Activated gamma-delta T cell treated with Interleukin-2 at 50 U/mL for 16 hours (primary cell): ENCODE measurements around the gene ZNF546.
"Not testable (repeated sequence)": the region's sequence is repeated elsewhere in the genome, so short reads cannot be mapped to it uniquely, and the experiment has no call there.

Source experiments
- DNase-seq: peaks from one replicate; pipeline ENCODE4 v3.0.0-alpha.2; 2020

The ZNF546 gene

DNA sequence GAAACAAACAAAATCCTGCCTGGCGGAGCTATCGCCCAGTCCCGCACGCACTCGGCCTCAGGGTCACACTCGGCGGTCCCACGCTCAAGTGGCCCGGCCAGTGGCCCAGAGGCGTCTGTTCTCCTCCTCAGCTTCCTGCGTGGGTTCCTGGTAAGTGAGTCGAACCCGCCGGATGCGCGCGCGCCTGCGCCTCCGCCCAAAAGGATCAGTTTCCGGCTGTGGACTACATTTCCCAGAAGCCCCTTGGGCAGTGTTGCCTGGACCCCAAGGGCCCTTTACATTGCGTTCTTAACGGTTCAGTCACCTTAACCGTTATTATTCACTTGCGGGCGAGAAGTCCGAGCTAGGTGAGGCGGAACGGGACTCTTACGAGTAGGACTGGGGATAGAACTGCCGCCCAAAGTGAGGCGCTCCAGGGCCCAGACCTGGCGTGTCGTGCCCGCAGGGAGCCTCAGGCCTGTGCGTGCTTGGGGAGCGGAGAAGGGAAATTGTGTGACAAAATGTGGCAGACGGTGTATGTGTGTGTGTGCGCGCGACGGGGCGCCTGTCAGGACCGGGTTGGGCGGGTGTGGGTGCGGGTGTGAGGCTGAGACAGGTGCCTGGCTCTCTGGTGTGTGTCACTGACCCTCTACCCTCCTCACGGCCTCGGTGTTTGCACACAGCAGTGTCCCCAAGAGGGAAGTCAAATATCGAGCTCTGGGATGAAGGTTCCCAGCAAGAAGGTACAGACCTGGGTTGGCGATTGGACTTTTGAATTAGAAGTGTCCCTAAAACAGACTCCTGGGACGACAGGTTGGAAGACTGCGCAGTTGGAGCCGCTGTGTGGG lies at the start of gene ZNF546:
Gene ZNF546, plus strand, starts transcription at position 250 of the 827 bp plus-strand sequence. CDS start 1,267 bp downstream, outside the sequence.
- peak; percentile 87 for DNase-seq

DNA sequence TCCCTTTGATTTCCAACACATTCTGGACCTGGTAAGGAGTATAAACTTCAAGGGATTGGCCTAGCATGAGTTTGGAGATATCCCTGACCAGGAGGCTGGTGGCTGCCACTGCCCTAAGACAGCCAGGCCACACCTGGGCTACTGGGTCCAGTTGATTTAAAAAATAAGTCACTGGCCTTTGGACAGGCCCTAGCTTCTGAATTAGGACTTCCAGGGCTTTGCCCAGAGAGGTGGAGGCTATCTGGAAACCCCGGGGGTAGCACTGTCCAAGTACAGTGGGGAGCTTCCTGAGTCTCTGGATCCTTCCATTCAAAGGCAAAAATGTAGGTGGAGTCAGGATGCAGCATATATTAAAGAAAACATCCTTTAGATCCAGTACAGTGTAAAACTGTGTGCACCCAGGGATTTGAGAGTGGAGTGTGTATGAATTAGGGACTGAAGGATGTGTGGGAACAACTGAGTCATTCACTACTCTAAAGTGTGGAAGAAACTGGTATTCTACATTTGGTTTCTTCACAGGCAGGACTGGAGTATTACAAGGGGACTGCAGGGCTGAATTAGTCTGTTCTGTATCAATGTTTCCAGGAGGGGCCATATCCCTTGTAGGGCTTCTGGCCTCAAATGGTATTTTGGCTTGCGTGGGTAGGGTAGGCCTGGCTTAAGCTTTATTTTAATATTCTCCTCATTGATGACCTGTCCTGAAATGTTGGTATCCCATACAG lies 47.7 kb upstream of the ZNF546 start:
- DNase-seq: no peak

DNA sequence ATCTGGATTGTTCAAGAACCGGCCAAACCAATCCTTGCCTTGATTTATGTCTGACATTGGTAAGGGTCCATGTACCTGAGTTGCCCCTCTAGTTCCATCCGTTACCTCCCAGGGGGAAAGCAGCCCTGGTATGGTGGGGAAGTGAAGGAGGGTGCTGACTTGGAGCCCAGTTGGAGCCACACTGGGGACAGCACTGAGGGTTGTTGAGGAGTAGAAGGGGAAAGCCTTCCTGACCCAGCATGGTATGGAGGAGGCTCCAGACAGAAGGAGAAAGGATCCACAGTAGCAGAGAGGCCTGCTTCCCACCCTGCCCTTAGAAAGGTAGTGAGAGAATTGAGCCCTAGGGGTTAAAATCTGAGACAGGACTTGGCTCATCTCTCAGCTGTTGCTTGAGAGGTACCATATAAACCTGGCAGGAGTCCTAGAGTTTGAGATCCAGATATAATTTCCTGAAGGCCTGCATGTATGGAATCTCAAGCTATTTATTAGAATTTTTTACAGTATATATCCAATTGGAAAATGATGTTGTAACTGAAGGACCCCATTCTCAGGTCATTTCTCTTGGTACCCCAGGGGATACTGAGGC lies 45.7 kb upstream of the ZNF546 start:
- no peak for DNase-seq

DNA sequence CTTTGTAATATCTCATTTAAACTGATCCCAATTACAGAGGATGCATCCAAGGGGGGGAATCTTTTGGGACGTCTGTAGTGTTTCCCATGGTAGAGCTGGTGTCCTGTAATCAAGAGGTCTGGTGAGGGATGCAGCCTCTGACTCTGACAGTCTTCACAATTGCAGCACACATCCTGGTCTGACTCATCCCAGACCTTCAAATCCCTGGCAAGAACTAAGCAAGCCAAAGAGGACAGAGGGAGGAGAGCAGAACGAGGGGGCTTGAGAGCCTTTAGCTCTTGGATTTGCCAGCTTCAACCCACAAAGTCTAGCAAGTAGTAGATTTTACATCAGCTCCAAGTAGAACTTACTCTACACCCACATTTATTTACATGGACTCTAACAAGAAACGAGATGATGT lies 45.2 kb upstream of the ZNF546 start:
- no peak for DNase-seq

DNA sequence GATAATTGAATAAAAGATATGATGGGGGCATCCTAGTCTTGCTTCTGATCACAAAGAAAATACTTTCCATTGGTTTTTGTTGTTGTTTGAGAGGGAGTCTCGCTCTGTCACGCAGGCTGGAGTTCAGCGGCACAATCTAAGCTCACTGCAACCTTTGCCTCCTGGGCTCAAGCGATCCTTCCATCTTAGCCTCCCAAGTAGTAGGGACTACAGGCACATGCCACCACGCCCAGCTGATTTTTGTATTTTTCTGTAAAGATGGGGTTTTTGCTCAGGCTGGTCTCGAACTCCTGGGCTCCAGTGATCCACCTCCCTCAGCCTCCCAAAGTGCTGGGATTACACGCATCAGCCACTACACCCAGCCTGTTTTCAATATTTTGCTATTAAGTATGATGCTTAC lies 42.9 kb upstream of the ZNF546 start:
- no peak for DNase-seq

DNA sequence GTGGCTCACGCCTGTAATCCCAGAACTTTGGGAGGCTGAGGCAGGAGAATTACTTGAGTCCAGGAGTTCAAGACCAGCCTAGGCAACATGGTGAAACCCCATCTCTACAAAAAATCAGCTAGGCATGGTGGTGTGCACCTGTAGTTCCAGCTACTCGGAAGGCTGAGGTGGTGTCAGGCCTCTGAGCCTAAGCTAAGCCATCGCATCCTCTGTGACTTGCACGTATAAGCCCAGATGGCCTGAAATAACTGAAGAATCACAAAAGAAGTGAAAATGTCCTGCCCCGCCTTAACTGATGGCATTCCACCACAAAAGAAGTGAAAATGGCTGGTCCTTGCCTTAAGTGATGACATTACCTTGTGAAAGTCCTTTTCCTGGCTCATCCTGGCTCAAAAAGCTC lies 39.0 kb upstream of the ZNF546 start:
- DNase-seq: not testable (repeated sequence)

DNA sequence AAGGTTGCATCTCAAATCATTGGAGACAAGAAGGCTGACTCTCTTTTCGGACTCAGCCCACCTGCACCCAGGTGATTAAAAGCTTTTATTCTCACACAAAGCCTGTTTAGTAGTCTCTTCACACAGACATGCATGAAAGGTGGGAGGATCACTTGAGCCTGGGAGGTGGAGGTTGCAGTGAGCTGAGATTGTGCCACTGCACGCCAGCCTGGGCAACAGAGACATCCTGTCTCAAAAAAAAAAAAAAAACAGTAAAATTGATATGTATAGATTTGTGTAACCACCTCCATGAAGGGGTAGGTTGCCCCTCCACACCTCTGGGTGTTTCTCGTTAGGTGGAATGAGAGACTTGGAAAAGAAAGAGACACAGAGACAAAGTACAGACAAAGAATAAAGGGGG lies 37.9 kb upstream of the ZNF546 start:
- peak; percentile 21 for DNase-seq

DNA sequence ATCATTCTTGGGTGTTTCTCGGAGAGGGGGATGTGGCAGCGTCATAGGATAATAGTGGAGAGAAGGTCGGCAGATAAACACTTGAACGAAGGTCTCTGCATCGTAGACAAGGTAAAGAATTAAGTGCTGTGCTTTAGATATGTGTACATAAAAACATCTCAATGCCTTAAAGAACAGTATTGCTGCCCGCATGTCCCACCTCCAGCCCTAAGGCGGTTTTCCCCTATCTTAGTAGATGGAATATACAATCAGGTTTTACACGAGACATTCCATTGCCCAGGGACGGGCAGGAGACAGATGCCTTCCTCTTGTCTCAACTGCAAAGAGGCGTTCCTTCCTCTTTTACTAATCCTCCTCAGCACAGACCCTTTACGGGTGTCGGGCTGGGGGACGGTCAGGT lies 37.5 kb upstream of the ZNF546 start:
- DNase-seq: not testable (repeated sequence)

DNA sequence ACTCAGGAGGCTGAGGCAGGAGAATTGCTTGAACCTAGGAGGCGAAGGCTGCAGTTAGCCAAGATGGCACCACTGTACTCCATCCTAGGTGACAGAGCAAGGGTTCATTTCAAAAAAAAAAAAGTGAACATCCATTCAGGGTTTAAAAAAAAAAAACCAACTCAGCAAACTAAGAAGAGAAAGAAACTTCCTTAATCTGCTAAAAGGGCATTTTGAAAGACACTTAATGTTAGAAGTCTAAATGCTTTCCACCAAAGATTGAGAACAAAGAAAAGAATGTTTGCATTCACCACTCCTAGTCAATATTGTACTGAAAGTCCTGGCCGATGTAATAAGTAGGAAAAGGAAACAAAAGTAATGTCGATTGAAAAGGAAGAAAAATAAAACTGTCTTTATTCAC lies 33.0 kb upstream of the ZNF546 start:
- no peak for DNase-seq

DNA sequence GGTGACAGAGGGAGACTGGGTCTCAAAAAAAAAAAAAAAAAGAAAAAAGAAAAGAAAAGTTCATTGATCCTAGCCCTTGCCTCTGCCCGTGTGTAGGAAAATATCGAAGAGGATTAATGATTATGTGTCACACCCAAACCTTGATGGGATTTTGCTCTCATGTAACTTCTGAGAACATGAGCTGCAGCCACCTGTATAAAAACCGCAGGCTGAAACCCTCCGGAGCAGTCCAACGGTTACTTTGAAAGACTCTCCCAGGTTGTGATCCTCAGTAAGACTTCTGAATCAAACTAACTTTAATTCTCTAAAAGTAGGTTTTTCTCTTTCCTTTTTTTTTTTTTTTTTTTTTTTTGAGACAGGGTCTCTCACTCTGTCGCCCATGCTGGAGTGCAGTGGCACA lies 30.2 kb upstream of the ZNF546 start:
- no peak for DNase-seq

DNA sequence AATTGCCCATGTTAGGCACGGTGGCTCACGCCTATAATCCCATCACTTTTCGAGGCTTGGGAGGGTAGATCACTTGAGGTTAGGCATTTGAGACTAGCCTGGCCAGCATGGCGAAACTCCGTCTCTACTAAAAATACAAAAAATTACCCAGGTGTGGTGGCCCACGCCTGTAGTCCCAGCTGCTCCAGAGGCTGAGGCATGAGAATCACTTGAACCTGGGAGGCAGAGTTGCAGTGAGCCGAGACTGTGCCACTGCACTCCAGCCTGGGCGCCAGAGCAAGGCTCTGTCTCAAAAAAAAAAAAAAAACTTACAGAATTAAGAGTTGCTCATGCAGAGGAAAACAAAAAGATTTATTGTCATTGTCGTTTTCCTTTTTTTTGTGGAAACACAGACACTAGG lies 29.3 kb upstream of the ZNF546 start:
- DNase-seq: no peak

DNA sequence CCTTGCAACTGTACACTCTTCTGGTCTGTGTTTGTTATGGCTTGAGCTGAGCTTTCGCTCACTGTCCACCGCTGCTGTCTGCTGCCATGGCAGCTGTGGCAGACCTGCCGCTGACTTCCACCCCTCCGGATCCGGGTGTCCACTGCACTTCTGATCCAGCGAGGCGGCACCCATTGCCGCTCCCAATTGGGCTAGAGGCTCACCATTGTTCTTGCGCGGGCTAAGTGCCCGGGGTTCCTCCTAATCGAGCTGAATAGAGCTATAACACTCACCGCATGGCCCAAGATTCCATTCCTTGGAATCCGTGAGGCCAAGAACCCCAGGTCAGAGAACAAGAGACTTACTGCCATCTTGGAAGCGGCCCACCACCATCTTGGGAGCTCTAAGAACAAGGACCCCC lies 28.1 kb upstream of the ZNF546 start:
- DNase-seq: no peak

DNA sequence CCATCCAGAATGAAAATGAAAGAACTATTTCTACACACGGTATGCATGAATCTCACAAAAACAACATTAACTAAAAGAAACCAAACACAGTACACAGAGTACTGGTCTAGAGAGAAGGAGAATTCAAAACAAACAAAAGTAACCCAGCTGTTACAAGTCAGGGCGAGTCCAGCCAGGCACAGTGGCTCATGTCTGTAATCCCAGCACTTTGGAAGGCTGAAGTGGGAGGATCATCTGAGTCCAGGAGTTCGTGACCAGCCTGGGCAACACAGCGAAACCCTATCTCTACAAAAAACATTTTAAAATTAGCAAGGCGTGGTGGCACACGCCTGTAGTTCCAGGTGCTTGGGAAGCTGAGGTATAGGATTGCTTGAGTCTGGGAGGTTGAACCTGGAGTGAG lies 27.6 kb upstream of the ZNF546 start:
- no peak for DNase-seq

DNA sequence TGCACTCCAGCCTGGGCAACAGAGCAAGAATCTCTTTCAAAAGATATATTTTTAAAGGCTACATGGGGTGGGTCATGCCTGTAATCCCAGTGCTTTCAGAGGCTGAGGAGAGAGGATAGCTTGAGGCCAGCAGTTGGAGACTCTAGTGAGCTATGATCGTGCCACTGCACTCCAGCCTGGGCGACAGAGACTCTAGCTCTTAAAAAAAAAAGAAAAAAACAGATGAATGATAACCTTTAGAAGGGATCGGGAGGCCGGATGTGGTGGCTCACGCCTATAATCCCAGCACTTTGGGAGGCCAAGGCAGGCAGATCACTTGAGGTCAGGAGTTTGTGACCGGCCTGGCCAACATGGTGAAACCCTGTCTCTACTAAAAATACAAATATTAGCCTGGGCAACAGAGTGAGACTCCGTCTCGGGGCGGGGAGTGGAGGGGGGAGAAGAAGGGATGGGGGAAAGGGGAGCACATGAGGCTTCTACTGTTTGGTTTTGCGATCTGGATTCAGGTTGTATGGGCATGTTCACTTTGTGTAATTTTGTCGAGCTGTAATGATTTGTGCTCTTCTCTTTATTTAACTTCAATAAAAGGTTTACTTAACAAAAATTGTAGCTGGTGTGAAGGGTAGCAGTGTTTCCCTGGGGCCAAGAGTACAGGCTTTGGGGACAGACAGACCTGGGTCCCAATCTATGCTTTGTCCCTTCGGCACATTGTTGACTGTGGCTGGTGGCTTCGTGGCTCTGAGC lies 27.0 kb upstream of the ZNF546 start:
- no peak for DNase-seq

DNA sequence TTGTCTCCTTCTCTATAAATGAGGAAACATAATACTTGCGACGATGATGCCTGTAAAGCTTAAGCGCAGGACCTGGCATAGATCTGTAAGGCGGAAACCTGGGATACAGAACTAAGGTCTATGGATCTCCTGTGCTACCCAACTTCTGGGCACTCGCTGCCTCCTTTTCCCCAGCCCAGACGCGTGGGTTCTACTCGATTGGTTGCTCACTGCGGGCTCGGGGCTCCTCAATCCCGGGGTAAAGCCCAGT lies 26.5 kb upstream of the ZNF546 start:
- no peak for DNase-seq

DNA sequence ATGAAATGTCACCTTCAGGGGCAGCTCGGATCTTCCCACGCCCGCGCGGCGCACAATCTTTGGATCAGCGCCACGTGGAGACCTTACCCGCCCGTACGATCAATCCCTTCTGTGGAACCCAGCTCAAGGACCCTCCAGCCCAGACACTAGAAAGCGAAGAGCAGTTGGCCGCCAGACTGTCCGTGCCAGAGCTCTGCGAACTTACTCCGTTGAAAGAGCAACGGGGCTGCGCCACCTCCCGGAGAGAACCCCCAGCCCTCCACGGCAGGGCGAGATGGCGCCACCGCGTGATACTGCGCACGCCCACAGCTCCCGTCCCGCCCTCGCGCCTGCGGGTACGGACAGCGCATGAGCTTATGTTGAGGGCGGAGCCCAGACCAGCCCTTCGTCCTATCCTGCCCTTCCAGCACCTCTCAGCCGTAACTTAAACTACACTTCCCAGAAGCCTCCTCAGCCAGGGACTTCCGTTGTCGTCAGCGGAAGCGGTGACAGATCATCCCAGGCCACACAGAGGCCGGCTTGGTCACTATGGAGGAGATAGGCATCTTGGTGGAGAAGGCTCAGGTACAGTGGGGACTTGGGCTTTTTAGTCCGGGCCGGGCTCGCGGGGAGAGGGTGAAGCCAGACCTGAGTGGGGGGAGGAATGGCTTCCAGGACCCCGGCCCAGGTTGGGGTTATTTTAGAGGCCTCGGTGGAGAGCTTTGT lies 26.0 kb upstream of the ZNF546 start, which contains the start of gene PSMC4:
Gene PSMC4, plus strand, starts transcription at position 491 of the 705 bp plus-strand sequence. Its CDS starts 38 bp downstream, at position 529.
- DNase-seq: peak; percentile 98

DNA sequence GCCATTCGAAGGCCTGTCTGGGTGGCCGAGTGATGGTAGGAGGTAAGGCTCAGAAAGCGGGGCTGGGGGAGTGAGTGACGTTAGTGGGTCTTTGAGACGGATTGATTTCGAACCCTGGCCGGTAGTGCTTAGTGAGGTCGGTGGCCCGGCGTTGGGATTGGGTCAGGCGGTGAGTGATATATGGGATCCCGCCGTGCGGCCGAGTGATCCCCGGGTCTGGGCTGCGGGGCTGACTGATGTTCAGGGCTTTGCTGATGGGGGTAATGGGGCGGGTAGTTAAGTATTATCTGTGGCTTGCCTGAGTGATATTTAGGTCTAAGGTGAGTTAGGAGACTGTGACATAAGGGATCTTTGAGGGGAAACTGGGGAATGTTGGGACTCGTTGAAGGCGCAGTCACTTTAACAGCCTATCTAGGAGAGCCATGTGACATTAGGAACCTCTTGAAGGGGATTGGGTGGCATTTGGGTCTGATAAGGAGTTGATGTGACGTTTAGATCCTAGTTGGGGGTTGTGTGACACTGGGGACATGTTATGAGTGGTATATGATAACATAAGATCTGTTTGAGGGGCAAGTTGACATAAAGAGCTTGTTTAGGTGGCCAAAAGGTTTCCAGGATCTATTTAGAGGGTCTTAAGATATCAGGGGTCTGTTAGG lies 25.4 kb upstream of the ZNF546 start:
- no peak for DNase-seq

DNA sequence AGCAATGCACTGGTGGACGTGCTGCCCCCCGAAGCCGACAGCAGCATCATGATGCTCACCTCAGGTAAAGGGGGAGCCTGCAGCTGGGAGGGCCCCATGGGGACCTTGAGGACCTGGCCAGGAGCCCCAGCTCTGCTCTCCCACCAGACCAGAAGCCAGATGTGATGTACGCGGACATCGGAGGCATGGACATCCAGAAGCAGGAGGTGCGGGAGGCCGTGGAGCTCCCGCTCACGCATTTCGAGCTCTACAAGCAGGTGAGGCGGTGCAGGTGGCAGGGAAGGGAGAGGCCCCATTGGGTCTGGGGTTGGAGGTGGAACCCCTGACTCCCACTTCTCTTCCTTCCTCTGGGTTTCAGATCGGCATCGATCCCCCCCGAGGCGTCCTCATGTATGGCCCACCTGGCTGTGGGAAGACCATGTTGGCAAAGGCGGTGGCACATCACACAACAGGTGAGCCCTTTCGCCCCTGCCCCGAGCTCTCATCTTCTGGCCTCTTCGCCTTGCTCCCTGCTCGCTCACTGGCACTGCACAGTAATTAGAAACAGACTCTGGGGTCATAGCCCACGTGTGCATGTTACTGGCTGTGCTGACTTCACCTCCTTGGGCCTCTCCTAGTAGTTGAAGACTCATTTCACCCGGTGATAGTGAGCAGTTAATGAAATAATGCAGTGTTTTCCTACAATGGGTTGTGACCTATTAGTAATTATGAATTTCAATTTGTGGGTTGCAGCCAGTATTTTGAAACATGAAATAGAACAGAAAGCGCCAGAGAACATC lies 22.3 kb upstream of the ZNF546 start:
- no peak for DNase-seq

DNA sequence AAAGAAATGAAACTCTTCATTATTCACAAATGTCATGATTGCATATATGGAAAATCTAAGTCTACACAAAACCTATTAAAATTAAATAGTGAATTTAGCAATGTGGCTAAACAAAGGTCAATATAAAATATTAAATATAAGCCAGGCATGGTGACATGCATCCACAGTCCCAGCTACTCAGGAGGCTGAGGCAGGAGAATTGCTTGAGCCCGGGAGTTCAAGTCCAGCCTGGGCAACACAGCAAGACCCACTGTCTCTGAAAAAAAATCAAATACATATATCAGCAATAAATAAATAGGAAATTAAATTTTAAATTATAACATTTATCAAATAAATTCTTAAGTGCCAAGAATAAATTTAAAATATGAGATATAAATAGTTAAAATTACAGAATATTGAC lies 14.0 kb upstream of the ZNF546 start:
- no peak for DNase-seq

DNA sequence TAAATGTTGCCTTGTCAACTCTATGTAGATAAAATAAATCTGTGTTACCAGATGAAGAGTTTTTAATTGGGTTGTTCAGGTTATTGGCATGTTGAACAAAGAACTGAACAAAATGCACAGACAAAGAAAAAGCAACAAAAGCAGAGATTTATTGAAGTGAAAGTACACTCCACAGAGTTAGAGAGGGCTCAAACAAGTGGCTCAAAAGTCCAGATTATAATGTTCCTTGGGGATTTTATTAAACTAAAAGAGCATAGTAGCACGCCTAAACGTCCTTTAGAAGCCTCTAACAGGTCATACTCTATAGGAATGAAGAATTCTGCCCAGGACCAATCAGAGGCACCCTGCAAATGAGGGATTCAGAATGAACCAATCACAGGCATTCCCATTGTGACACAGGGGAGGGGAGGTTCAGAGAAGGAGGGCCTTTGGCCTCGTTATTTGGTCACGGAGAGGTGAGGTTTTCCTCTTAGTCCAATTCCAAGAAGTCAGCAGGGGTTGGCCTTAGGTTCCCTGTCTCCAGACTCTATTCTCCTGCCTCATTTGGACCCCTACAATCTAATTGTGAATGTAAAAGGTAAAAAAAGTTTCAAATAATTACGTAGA lies 13.1 kb upstream of the ZNF546 start:
- DNase-seq: no peak

DNA sequence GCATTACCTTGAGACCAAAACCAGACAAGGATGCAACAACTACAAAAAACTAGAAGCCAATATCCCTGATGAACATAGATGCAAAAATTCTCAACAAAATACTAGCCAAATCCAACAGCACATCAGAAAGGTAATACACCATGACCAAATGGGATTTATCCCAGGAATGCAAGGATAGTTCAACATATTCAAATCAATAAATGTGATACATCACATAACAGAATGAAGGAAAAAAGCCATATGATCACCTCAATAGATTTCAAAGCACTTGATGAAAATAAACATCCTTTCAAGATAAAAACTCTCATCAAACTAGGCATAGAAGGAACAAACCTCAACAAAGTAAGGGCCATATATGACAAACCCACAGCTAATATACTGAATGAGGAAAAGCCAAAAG lies 10.2 kb upstream of the ZNF546 start:
- no peak for DNase-seq
